Tibial nerve (tissue), 4 donors: ENCODE measurements around the gene SEMA3B.

Source experiments
- EP300 ChIP-seq, 2 donors: sonication (generic); formaldehyde crosslinking; IDR thresholded peaks; one replicate each; pipeline ENCODE4 v1.6.1; 2017; ENCODE audit warnings: antibody characterized with exemption in 2 of 2, mild to moderate bottlenecking in 1 of 2
- POLR2A ChIP-seq, 2 donors: fragments of 450-650 bp; IDR thresholded peaks; one replicate each; pipeline ENCODE4 v1.6.1; 2017; ENCODE audit warnings: antibody characterized with exemption in 2 of 2, mild to moderate bottlenecking in 2 of 2, moderate library complexity in 2 of 2
- TF ChIP-seq, protein P1 (sequence below), 5 experiments: fragments of 200-600 bp in 3 of 5; fragments of 450-650 bp in 2 of 5; sonication (generic) in 3 of 5; IDR thresholded peaks; one replicate each; pipeline ENCODE4 v1.5.1; 2016 to 2019; ENCODE audit warnings: antibody characterized with exemption in 5 of 5, mild to moderate bottlenecking in 3 of 5, moderate library complexity in 2 of 5

DNA sequence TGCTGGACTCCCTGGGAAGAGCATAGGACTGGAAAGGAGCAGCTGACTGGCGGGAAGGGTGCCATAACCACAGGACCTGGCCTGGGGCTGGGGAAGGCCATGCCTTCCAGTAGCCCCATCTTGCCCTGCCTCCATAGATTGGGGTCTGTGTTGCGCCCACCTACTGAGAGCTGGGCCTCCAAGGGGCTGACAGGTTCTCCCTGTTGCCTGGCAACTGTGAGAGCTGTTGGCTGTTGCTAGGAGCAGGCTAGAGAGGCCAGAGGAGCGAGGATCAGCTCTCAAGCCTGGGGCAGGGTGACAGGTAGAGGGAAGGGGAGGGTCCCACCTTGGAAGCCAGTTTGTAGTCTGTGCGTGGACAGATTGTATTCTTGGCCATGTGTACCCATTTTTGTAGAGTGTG, 35.8 kb upstream of the SEMA3B start:
- TF ChIP-seq, protein P1, sequence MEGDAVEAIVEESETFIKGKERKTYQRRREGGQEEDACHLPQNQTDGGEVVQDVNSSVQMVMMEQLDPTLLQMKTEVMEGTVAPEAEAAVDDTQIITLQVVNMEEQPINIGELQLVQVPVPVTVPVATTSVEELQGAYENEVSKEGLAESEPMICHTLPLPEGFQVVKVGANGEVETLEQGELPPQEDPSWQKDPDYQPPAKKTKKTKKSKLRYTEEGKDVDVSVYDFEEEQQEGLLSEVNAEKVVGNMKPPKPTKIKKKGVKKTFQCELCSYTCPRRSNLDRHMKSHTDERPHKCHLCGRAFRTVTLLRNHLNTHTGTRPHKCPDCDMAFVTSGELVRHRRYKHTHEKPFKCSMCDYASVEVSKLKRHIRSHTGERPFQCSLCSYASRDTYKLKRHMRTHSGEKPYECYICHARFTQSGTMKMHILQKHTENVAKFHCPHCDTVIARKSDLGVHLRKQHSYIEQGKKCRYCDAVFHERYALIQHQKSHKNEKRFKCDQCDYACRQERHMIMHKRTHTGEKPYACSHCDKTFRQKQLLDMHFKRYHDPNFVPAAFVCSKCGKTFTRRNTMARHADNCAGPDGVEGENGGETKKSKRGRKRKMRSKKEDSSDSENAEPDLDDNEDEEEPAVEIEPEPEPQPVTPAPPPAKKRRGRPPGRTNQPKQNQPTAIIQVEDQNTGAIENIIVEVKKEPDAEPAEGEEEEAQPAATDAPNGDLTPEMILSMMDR (IDR thresholded peaks at IDR 0.05): no peak
- no peak for TF ChIP-seq EP300 (IDR thresholded peaks at IDR 0.05)
- no peak for TF ChIP-seq POLR2A (IDR thresholded peaks at IDR 0.05)
